HG03175 (cell line): ENCODE results near the gene NOVA1.
A peak's percentile ranks its signal among the peaks of the same experiment; 100 is the strongest.
"Not testable (repeated sequence)": the region's sequence is repeated elsewhere in the genome, so short reads cannot be mapped to it uniquely, and the experiment has no call there.

Experiments
- ATAC-seq: cut with Tn5 transposase; IDR thresholded peaks from one replicate; pipeline ENCODE4 v1.9.1; 2021; ENCODE audit warnings: mild to moderate bottlenecking, moderate library complexity; ENCODE audit not compliant: unreplicated experiment

The NOVA1 gene

GRCh38 chr14:26597589-26598080, at the start of gene NOVA1:
TSS of gene NOVA1 (minus strand) at chr14:26598033. CDS start at chr14:26597436, 597 bp downstream.
- no peak for ATAC-seq

GRCh38 chr14:26645057-26645456, 47.2 kb upstream of the NOVA1 start:
- ATAC-seq, result not testable (repeated sequence)

GRCh38 chr14:26636561-26636960, 38.7 kb upstream of the NOVA1 start:
- ATAC-seq, result no peak

GRCh38 chr14:26634946-26635345, 37.1 kb upstream of the NOVA1 start:
- ATAC-seq, result not testable (repeated sequence)

GRCh38 chr14:26626256-26626655, 28.4 kb upstream of the NOVA1 start:
- no peak for ATAC-seq

GRCh38 chr14:26622611-26623010, 24.8 kb upstream of the NOVA1 start:
- no peak for ATAC-seq

GRCh38 chr14:26621807-26622560, 24.2 kb upstream of the NOVA1 start:
- ATAC-seq, result no peak

GRCh38 chr14:26621364-26621763, 23.5 kb upstream of the NOVA1 start:
- no peak for ATAC-seq

GRCh38 chr14:26611259-26611658, 13.4 kb upstream of the NOVA1 start:
- no peak for ATAC-seq

- no peak for ATAC-seq
Measured at GRCh38 chr14:26606729-26607312, 9.0 kb upstream of the NOVA1 start.

- ATAC-seq, result no peak
Measured at GRCh38 chr14:26605602-26606001, 7.8 kb upstream of the NOVA1 start.

GRCh38 chr14:26602902-26603301, 5.1 kb upstream of the NOVA1 start:
- ATAC-seq, result no peak

- ATAC-seq, result no peak
Measured at GRCh38 chr14:26601856-26602255, 4.0 kb upstream of the NOVA1 start.

- no peak for ATAC-seq
Measured at GRCh38 chr14:26599291-26599690, 1.5 kb upstream of the NOVA1 start.

GRCh38 chr14:26598672-26599131, 869 bp upstream of the NOVA1 start:
- ATAC-seq, result peak; percentile 24

GRCh38 chr14:26598081-26598671, 343 bp upstream of the NOVA1 start:
- ATAC-seq, result peak; percentile 56

- ATAC-seq, result no peak
Measured at GRCh38 chr14:26597071-26597588, 703 bp downstream of the NOVA1 start.

GRCh38 chr14:26596543-26597061, 1.2 kb downstream of the NOVA1 start:
- no peak for ATAC-seq

- ATAC-seq, result no peak
Measured at GRCh38 chr14:26595926-26596542, 1.8 kb downstream of the NOVA1 start.

- ATAC-seq, result no peak
Measured at GRCh38 chr14:26594756-26595545, 2.9 kb downstream of the NOVA1 start.
